Measurements from ENCODE around the gene HCN2.
"Not testable (repeated sequence)": the region's sequence is repeated elsewhere in the genome, so short reads cannot be mapped to it uniquely, and the experiment has no call there.

Gene HCN2

GRCh38 chr19:617551-618246, 28.0 kb downstream of the HCN2 start:
- in situ Hi-C loops (cut with MboI; ENCODE audit: low sequenced_read_pairs) = no loop called here

GRCh38 chr19:618247-618619, 28.6 kb downstream of the HCN2 start:
- in situ Hi-C loops (cut with MboI; ENCODE audit: low sequenced_read_pairs) = no loop called here

- in situ Hi-C loops (cut with MboI; ENCODE audit: low sequenced_read_pairs) = no loop called here
Measured at GRCh38 chr19:618674-619285, 29.1 kb downstream of the HCN2 start.

GRCh38 chr19:619286-620002, 29.8 kb downstream of the HCN2 start:
- in situ Hi-C loops (cut with MboI; ENCODE audit: low sequenced_read_pairs) = no loop called here

GRCh38 chr19:620166-620862, 30.6 kb downstream of the HCN2 start:
- in situ Hi-C loops (cut with MboI; ENCODE audit: low sequenced_read_pairs) = no loop called here

- in situ Hi-C loops (cut with MboI; ENCODE audit: low sequenced_read_pairs) = not testable (repeated sequence)
Measured at GRCh38 chr19:621191-621590, 31.5 kb downstream of the HCN2 start.

- in situ Hi-C loops (cut with MboI; ENCODE audit: low sequenced_read_pairs) = no loop called here
Measured at GRCh38 chr19:621819-622218, 32.1 kb downstream of the HCN2 start.

- in situ Hi-C loops (cut with MboI; ENCODE audit: low sequenced_read_pairs) = no loop called here
Measured at GRCh38 chr19:622666-623065, 33.0 kb downstream of the HCN2 start.

- in situ Hi-C loops (cut with MboI; ENCODE audit: low sequenced_read_pairs) = no loop called here
Measured at GRCh38 chr19:623175-623916, 33.7 kb downstream of the HCN2 start.

GRCh38 chr19:623974-624373, 34.3 kb downstream of the HCN2 start:
- in situ Hi-C loops (cut with MboI; ENCODE audit: low sequenced_read_pairs) = no loop called here

- in situ Hi-C loops (cut with MboI; ENCODE audit: low sequenced_read_pairs) = no loop called here
Measured at GRCh38 chr19:624433-625109, 34.9 kb downstream of the HCN2 start.

GRCh38 chr19:625257-625656, 35.6 kb downstream of the HCN2 start:
- in situ Hi-C loops (cut with MboI; ENCODE audit: low sequenced_read_pairs) = no loop called here

- in situ Hi-C loops (cut with MboI; ENCODE audit: low sequenced_read_pairs) = not testable (repeated sequence)
Measured at GRCh38 chr19:626566-626965, 36.9 kb downstream of the HCN2 start.

- in situ Hi-C loops (cut with MboI; ENCODE audit: low sequenced_read_pairs) = no loop called here
Measured at GRCh38 chr19:628168-628567, 38.5 kb downstream of the HCN2 start.

- in situ Hi-C loops (cut with MboI; ENCODE audit: low sequenced_read_pairs) = not testable (repeated sequence)
Measured at GRCh38 chr19:629515-629914, 39.8 kb downstream of the HCN2 start.

- in situ Hi-C loops (cut with MboI; ENCODE audit: low sequenced_read_pairs) = no loop called here
Measured at GRCh38 chr19:629961-630714, 40.5 kb downstream of the HCN2 start.

- in situ Hi-C loops (cut with MboI; ENCODE audit: low sequenced_read_pairs) = no loop called here
Measured at GRCh38 chr19:632579-633067, 42.9 kb downstream of the HCN2 start.

GRCh38 chr19:633068-633785, 43.5 kb downstream of the HCN2 start, which contains the start of gene POLRMT:
Gene POLRMT (minus strand): TSS chr19:633537. CDS start chr19:633512, 25 bp downstream.
- in situ Hi-C loops (cut with MboI; ENCODE audit: low sequenced_read_pairs) = no loop called here
